Activated CD8-positive, alpha-beta memory T cell treated with anti-CD3 and anti-CD28 coated beads for 4 hours (primary cell): ENCODE measurements around the gene FGFR3.

Source experiments
- DNase-seq, 2 donors: peaks; one replicate each; pipeline ENCODE4 v3.0.0-alpha.2; 2020; ENCODE audit warnings: low read depth in 2 of 2

FGFR3 gene

GRCh38 chr4:1756893-1757779 lies 36.0 kb upstream of the FGFR3 start:
- no peak for DNase-seq

DNA sequence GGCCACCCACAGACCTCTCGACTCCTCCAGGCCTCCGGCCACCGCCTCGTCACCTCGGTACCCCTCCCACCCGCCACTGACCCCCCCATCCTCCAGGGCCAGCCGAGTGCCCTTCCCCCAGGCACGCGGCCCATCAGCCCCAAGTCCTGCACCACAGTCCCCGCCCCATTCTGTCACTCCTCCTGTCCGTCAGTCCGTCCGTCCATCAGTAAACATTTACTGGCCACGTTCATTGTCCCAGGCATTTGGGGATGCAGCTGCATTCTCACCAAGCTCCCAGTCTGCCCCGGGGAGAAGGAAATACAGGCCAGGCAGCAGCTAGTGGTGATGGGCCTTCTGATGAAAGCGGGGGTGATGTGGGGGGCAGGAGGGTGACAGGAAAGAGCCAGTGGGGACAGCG lies 35.3 kb upstream of the FGFR3 start:
- no peak for DNase-seq

DNA sequence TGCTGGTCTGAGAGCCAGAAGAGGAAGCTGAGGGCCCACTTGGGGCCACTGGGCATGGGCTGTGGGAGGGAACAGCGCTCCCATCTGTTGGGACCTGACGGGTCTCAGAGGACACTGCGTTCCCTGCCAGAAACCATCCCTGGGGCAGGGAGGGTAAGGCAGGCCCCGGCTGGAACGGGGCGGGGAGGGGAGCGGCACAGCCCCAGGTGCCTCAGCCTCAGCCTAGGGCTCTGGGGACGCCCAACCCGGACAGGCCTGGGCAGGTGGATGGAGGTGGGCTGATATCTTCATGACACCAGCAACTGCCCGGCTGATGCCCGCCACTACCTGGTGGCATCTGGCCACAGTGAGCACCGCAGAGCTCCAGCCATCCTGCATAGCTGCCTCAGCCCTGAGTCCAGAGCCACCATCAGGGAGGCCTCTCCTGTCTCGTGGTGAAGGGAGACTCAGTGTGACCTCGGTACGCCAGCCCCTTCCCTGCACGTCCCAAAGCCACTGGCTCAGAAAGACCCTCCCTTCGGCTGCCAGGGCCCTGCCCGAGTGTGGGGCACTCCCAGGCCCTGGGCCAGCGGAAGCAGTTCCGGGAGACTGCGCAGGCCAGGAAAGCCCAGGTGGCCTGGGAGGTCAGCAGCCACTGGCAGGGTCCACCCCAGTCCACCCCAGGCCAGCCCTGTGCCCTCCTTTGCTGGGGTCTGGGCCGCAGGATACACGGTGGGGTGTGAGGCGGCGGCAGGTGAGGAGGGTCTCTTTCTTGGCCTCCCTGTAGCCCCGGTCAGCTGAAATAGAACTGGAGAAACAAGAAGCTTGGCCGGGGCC lies 34.6 kb upstream of the FGFR3 start:
- no peak for DNase-seq

GRCh38 chr4:1759170-1759817 lies 33.8 kb upstream of the FGFR3 start:
- DNase-seq: no peak

- no peak for DNase-seq
Measured at GRCh38 chr4:1759818-1760223, 33.3 kb upstream of the FGFR3 start.

DNA sequence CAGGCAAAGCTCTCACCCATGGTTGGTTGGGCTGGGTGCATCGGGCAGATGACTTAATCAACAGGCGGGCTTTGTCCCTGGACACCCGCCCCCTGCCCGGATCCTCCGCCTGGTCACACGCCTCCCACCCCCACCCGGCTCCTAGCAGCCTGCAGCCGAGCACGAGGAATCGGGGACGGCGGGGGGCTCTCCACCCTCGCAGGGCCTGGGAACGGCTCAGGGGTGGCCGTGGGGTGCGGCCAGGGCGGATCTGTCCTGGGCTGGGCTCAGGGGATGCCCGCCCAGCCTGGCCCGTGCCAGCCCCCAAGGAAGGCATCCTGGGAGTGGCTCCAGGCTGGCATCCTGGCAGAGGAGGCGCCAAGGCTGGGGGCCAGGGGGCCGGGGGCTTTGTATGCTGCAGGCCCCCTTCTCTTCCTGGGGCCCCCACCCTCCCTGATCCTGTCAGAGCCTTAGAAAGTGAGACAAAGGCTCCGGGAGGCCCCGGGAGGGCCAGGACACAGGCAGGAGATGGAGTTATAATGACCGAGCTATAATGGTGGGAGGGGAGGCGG lies 32.5 kb upstream of the FGFR3 start:
- DNase-seq: no peak

DNA sequence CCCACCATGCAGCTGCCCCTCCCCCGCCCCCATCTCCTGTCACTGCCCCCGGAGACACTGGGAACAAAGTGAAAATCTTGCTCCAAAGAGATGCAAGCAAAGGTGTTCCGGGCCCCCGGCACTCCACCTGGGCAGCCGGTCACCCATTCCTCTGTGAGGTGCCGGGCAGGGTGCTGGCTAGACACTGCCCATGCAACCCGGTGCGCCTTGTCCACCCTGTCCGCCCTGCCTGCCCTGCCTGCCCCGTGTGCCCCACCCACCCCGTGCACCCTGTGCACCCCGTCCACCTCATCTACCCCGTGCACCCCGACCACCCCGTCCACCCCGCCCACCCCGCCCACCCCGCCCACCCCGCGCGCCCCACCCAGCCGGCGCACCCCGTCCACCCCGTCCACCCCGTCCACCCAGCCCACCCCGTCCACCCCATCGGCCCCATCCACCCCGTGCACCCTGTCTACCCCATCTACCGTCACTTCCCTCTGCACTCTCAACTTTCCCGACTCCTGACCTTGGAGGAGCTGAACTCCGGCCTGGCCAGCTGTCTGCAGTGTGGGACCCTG lies 31.9 kb upstream of the FGFR3 start:
- no peak for DNase-seq

DNA sequence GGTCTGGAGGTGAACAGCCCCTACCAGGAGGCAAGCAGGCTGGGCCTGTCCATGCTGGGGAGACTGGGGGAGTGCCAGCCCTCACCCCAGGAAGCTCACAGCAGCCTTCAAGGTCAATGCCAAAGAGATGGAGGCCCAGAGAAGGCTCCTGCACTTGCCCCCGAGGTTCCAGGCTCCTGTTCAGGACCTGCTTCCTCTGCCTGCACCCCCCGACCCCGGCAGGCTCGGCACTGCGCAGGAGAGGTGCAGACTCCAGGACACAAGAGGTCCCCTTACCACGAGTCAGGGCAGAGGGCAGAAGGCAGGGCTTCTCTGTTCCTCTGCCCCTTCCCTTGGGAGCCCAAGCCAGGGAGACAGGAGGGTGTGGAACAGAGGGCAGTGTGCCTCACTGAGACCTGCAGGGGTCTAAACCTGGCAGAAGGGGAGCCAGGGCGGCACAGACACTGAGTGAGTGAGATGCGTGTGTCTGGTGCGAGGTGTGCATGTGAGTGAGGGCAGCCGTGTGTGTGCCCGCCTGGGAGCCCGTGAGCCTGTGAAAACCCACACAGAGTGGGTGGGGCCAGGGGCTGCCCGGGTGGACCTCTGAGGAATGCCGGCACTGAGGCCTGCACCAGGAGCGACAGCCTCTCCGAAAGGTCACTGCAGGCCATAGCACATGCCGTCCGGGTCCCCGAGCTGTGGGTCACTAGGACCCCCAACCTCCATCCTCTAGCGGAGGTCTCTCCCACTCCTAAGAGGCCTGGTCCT lies 30.7 kb upstream of the FGFR3 start:
- DNase-seq: no peak

DNA sequence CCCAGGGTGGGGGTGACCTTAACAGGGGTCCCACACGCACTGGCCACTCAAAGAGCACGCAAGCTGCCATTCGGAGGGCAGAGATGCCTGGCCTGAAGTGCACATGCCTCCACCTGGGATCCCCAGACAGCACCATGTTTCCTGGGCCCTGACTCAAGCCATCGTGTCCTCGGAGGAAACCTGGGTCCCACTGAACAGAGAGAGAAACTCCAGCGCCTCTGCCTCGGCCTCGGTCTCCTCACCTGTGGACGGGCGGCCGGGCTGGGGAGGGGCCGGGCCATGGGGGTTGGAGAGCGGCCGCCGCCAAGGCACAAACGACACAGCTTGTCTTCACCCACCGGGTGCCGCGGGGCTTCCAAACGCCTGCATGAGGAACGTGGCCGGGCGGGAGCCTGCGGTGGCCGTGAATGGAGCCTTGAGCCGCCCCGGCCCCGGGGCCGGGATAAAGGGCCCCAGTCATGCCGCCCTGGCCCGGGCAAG lies 30.0 kb upstream of the FGFR3 start:
- DNase-seq: no peak

DNA sequence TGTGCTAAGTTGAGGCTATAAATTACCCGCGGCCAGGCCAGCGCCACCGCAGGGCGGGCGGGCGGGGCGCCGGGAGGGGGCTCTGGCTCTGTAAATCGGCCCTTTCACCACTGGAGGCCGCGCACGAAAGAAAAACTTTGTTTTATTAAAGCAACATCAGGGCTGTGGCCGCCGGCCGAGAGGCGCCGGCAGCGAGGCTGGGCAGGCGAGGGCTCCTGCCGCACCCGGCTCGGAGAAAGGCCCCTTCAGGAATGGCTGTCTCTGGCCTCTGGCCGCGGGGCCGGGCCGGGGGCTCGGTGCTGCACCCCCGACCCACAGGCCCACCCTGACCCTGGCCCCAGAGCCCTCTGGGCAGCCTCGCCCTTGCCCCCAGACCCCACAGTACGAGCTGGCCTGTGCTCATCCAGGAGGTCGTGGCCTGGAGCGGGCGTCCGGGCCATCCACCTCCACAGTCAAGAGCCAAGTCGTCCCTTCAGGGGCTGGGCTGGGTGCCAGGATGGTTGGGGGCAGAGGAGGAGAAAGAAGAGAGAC lies 29.5 kb upstream of the FGFR3 start:
- DNase-seq: no peak

GRCh38 chr4:1764670-1765069 lies 28.4 kb upstream of the FGFR3 start:
- no peak for DNase-seq

GRCh38 chr4:1765409-1766072 lies 27.6 kb upstream of the FGFR3 start:
- no peak for DNase-seq

DNA sequence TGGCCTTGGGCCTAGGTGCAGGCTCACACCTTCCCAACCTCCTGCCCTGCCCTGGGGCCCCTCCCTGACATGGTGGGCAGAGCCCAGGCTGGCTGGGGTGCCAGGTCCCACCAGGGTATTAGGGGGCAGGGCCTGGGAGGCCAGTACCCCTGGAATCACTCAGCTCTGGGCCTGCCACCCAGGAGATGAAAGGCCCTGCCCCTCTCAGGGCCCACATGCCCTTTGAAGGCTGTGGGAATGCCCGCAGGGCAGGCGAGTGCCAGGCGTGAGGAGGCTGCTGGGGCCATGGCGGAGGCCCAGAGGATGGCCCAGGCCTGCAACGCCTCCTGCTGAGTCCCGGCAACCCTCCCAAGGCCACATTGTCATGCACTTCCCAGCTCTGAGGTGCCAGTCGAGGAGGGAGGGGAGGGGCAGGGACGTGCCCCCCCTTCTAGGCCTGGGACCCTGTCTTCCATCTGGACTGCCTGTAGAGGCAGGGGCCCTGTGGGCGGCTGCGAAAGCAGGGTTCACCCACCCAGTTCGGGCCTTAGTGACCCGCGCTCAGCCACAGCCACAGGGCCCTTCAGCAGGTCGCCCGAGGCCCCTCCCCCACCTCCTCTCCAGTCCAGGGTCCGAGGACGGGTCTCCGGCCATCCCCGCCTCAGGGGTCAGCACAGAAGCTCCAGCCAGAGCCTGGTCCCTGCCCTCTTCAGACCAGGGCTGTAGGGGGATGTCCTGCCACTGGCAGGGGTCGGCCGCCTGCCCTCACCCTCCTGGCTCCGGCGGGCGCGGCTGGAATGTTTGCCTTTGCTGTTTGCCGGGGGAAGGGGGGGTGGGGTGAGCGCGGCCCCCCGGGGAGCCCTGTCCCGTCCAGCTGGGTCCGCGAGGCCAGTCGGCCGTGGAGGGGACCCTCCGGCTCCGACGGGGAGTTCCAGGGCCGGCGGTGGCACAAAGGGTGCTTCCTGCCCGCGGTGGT lies 26.7 kb upstream of the FGFR3 start:
- DNase-seq: no peak

DNA sequence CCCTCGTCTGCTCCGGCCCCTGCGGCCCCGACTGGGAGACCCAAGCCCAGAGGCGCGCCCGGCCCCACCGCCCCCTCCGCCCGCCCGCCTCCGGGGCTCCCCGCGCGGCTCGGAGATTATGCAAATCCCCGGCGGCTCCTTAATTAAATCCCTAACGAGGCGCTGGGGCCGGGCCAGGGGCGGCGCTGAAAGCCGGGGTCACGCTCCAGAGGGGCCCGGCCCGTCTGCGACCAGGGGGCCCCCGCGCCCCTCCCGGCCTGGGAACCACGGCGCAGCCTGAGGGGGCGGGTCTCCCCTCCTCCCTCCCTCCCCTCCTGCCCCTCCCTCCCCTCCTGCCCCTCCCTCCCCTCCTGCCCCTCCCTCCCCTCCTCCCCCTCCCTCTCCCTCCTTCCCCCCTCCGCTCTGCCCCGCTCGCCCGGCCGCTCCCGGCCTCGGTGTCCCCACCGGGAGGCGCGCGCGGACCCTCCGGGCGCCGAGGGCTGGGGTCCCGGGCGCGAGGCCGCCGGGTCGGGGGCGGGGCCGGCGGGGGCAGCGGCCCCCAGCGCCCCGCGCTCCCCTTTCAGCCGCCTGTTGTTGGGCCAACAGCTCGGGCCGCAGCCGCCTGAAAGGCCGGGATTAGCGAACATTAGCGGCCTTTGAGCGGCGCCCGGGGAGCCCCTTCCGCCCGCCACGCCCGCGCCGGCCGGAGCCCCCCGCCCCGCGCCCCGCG lies 25.9 kb upstream of the FGFR3 start:
- DNase-seq: no peak

DNA sequence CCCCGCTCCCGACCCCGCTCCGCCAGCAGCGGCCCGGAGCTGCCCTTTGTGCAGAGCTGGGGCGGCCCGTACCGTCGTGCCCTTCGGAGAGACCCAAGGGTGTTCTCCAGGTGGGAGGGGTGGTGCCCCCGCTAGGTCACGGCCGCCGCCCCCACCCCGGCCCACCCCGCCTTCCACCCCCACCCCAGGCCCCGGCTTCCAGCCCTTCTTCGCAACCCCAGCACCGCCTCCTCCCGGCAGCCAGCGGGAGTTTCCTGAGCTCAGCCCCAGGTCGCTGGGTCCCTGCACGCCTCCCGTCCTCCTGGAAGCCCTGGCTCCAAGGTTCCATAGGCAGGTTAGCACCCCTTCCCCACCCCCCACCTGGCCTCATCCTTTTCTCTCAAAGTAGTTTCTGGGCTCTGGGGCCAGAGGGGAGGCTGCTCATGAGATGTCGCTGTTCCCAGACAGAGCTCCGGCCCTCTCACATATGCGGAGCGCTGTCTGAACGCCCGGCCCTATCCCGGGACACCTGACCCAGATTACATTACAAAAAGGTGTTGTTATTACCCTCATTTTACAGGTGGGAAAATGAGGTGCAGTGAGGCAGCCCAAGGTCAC lies 25.2 kb upstream of the FGFR3 start:
- no peak for DNase-seq

DNA sequence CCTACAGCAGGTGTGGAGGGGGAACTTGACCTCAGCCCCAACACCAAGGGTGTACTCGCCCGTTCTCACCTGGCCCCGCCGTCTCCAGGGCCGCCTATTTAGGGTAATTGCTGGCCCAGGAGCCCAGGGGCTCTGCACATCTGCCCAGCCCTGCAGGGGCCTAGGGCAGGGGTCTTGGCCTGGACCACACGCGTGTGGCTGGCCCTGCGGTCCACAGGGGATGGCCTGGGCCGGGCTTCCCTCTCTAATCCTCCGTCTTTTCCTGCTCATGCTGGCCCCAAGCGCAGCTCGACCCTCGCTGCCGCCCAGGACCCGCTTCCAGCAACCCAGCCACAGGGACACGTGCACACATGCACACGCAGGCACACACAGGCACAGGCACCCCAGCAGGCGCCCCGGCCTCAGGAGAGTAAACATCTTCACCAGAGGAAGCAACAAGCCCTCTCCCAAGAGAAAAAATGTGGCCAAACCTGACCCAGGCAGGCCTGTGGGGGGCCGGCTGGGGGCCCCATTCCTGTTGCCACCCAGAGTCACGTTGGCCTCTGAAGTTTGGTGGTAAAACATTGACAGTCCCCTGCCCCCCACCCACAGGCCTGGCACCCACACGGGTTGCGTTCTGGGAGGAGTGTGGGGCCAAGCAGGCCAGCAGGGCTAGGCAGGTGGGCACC lies 24.6 kb upstream of the FGFR3 start:
- no peak for DNase-seq

DNA sequence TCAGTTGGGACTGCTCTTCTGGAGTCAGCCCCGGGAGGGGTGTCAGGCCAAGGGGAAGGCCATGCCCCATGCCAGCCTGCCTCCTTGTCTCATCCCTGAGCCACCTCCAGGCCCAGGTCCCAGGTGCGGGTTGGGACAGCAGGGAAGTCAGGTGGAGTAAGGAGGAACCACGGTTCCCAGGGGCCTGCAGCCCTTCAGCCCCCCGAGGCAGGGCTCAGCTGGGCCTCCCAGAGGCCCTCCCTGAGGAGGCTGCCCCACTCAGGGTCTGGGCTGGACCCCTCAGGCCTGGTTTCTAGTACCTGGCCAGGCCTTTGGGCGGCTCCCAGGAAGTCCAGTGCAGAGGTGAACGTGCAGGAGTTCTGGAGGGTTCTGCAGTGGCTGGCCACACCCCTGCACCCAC lies 23.4 kb upstream of the FGFR3 start:
- no peak for DNase-seq
